ENCODE results near the gene FIBP.

- no peak for TF ChIP-seq POLR2A (IDR thresholded peaks at IDR 0.05)
- TF ChIP-seq CTCF (IDR thresholded peaks at IDR 0.05), result peak; percentile 97 to 99 (median 99)
- TF ChIP-seq EP300 (IDR thresholded peaks at IDR 0.05), result peak in 1 of 2 donors; percentile 76
Observed at GRCh38 chr11:65884716-65885092, 3.6 kb downstream of the FIBP start.
